ENCODE measurements around the gene RBL1. TPM values are rescaled to one million over a fixed set of nuclear protein-coding genes. Genes with fewer than 3 reads are reported as not detected.

Gene RBL1, protein sequence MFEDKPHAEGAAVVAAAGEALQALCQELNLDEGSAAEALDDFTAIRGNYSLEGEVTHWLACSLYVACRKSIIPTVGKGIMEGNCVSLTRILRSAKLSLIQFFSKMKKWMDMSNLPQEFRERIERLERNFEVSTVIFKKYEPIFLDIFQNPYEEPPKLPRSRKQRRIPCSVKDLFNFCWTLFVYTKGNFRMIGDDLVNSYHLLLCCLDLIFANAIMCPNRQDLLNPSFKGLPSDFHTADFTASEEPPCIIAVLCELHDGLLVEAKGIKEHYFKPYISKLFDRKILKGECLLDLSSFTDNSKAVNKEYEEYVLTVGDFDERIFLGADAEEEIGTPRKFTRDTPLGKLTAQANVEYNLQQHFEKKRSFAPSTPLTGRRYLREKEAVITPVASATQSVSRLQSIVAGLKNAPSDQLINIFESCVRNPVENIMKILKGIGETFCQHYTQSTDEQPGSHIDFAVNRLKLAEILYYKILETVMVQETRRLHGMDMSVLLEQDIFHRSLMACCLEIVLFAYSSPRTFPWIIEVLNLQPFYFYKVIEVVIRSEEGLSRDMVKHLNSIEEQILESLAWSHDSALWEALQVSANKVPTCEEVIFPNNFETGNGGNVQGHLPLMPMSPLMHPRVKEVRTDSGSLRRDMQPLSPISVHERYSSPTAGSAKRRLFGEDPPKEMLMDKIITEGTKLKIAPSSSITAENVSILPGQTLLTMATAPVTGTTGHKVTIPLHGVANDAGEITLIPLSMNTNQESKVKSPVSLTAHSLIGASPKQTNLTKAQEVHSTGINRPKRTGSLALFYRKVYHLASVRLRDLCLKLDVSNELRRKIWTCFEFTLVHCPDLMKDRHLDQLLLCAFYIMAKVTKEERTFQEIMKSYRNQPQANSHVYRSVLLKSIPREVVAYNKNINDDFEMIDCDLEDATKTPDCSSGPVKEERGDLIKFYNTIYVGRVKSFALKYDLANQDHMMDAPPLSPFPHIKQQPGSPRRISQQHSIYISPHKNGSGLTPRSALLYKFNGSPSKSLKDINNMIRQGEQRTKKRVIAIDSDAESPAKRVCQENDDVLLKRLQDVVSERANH
- 10 to 100 TPM in 2 of 3 donors, 1 to 10 TPM in 1; 4.6 to 10.8 (median 10.4) TPM for total RNA-seq

DNA sequence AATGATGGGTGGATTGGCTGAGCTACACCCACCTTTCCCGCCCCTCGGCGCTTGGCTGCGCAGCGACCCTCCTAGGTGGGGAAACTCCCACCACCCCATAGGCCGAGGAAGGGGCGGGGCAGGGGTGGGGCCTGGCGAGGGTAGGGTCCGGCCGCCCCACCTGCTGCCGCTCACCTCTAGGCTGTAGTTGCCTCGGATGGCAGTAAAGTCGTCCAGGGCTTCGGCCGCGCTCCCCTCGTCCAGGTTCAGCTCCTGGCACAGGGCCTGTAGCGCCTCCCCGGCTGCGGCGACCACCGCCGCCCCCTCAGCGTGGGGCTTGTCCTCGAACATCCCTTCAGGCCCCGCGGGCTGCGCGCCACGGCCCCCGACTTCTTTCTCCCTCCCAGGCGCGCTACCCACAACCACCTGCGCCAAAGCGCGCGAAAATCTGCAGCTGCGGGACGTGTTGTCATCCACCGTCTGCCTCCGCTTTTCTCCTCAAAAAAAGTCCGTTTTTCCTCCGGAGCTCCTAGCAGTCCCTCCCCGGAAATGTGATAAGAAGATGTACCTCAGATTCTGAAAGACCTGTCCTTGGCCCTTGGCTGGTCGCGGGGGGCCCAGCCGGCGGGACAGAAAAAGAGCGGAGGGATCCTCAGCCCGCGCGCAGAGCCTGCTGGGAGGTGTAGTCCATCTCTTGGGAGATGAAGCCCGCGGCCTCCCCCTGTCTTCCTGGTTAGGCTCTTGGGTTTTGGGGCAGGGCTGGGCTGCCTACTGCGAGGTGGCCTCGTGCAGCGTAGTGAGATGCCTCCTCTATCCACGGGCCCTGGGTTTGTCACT lies at the start of gene RBL1:
Gene RBL1, minus strand, starts transcription at position 399 of the 816 bp plus-strand sequence. Its CDS starts 69 bp downstream, at position 330.
- Histone ChIP-seq H3K4me1 (peaks cover 0 to 4% of the 10 kb centered on the region in 2 donors), H3K36me3 (no peaks in the 10 kb centered on the region), H3K27ac (peak within 1 kb of the TSS; percentile 33 to 64), H3K27me3 (no peaks in the 10 kb centered on the region), H3K9me3 (no peaks in the 10 kb centered on the region), H3K4me3 (peak within 1 kb of the TSS; percentile 79 to 91 (median 83))
- intact Hi-C loops (cut with DNase I; ENCODE audit: low total_unique reads), result no loop called here
- TF ChIP-seq POLR2AphosphoS5 (IDR thresholded peaks at IDR 0.05) (peak; percentile 24 to 90 (median 86)), POLR2A (IDR thresholded peaks at IDR 0.05) (no peak)
- TF ChIP-seq, protein P1, sequence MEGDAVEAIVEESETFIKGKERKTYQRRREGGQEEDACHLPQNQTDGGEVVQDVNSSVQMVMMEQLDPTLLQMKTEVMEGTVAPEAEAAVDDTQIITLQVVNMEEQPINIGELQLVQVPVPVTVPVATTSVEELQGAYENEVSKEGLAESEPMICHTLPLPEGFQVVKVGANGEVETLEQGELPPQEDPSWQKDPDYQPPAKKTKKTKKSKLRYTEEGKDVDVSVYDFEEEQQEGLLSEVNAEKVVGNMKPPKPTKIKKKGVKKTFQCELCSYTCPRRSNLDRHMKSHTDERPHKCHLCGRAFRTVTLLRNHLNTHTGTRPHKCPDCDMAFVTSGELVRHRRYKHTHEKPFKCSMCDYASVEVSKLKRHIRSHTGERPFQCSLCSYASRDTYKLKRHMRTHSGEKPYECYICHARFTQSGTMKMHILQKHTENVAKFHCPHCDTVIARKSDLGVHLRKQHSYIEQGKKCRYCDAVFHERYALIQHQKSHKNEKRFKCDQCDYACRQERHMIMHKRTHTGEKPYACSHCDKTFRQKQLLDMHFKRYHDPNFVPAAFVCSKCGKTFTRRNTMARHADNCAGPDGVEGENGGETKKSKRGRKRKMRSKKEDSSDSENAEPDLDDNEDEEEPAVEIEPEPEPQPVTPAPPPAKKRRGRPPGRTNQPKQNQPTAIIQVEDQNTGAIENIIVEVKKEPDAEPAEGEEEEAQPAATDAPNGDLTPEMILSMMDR (IDR thresholded peaks at IDR 0.05), result no peak
- DNase-seq (ENCODE audit: low spot score in 2 of 2), result peak; percentile 48 to 64

DNA sequence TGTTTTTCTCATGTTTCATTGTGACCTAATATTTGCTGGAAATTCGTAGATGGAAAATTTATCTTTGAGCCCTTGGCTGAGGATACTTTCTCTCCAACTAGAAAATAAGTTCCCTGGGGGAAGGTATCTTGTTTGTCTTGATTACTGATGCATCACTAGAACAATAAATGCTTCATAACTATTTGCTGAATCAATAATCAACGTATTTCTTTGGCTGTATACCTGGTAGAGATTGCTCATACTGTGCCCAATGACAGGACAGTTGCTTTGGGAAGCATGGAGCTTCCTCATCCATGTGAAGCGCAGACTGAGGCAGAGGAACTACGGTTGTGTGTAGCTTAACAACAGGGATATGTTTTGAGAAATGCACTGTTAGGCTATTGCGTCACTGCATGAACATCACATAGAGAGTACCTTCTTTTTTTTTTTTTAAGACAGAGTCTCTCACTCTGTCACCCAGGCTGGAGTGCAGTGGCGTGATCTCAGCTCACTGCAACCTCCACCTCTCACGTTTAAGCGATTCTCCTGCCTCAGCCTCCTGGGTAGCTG lies 49.1 kb upstream of the RBL1 start:
- no peak overlapping the region for H3K27ac ChIP-seq
- intact Hi-C loops (cut with DNase I; ENCODE audit: low total_unique reads), result no loop called here
- DNase-seq (ENCODE audit: low spot score in 2 of 2), result no peak
- no peak for TF ChIP-seq POLR2AphosphoS5 (IDR thresholded peaks at IDR 0.05)
- TF ChIP-seq POLR2A (IDR thresholded peaks at IDR 0.05), result no peak
- TF ChIP-seq, protein P1 (IDR thresholded peaks at IDR 0.05), result no peak
- H3K9me3 ChIP-seq, result no peaks in the 10 kb centered on the region
- H3K4me3 ChIP-seq, result no peak overlapping the region
- H3K27me3 ChIP-seq, result no peaks in the 10 kb centered on the region
- no peaks in the 10 kb centered on the region for H3K36me3 ChIP-seq
- H3K4me1 ChIP-seq, result no peaks in the 10 kb centered on the region

DNA sequence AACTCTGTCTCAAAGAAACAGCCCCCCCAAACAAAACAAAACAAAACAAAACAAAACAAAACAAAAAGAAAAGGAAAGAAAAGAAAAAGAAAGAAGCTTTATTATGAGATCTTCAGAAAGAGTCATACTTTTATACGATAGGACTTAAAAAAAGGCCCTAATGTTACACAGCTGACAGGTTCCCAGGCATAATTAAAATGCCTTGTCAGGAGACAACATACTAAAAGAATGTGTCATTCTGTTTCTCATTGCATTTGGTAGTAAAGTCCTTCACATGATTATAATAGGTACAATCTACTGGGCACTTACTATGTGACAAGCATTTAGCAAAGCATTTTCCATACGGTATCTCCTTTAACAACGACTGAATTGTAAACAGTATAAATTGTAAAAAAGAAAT lies 46.9 kb upstream of the RBL1 start:
- intact Hi-C loops (cut with DNase I; ENCODE audit: low total_unique reads), result no loop called here
- Histone ChIP-seq H3K4me1 (no peaks in the 10 kb centered on the region), H3K36me3 (no peaks in the 10 kb centered on the region), H3K27me3 (no peaks in the 10 kb centered on the region), H3K4me3 (no peak overlapping the region), H3K9me3 (no peaks in the 10 kb centered on the region), H3K27ac (no peak overlapping the region)
- no peak for DNase-seq (ENCODE audit: low spot score in 2 of 2)
- TF ChIP-seq POLR2AphosphoS5 (IDR thresholded peaks at IDR 0.05), result no peak
- TF ChIP-seq, protein P1 (IDR thresholded peaks at IDR 0.05), result no peak
- TF ChIP-seq POLR2A (IDR thresholded peaks at IDR 0.05), result no peak

DNA sequence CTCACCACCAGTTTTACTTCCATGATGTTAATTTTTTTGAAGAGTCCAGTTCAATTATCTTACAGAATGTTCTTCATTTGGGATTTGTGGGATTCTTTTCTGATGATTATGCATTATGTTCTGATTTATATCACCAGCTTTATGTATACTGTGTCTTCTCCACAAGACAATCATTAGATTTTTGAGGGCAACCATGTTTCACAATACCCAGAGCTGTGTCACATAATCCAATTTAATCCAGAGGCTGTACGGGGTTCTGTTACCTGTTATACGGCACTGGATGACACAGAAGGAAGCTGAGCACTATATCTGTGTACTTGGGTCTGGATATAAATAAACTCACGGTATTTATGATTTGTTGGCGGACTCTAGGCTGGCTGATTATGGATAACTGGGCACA lies 41.8 kb upstream of the RBL1 start:
- Histone ChIP-seq H3K4me3 (no peak overlapping the region), H3K27me3 (no peaks in the 10 kb centered on the region), H3K9me3 (no peaks in the 10 kb centered on the region), H3K27ac (no peak overlapping the region), H3K4me1 (no peaks in the 10 kb centered on the region), H3K36me3 (no peaks in the 10 kb centered on the region)
- no peak for DNase-seq (ENCODE audit: low spot score in 2 of 2)
- intact Hi-C loops (cut with DNase I; ENCODE audit: low total_unique reads), result loop anchor here (2.0 kb wide), 1 partner anchor 27 kb away; no protein-coding TSS in a partner anchor
- TF ChIP-seq POLR2AphosphoS5 (IDR thresholded peaks at IDR 0.05) (no peak), POLR2A (IDR thresholded peaks at IDR 0.05) (no peak)
- TF ChIP-seq, protein P1 (IDR thresholded peaks at IDR 0.05), result no peak

All from breast epithelium (tissue), 4 donors.